GM19025 (cell line): ENCODE results near the gene ERGIC3.

Experiments
- ATAC-seq: cut with Tn5 transposase; IDR thresholded peaks from one replicate; pipeline ENCODE4 v1.9.1; 2021; ENCODE audit warnings: mild to moderate bottlenecking, low read depth, moderate library complexity; ENCODE audit not compliant: unreplicated experiment

ERGIC3 gene

GRCh38 chr20:35595456-35595855 is 53.6 kb downstream of the ERGIC3 start:
- ATAC-seq, result no peak

DNA sequence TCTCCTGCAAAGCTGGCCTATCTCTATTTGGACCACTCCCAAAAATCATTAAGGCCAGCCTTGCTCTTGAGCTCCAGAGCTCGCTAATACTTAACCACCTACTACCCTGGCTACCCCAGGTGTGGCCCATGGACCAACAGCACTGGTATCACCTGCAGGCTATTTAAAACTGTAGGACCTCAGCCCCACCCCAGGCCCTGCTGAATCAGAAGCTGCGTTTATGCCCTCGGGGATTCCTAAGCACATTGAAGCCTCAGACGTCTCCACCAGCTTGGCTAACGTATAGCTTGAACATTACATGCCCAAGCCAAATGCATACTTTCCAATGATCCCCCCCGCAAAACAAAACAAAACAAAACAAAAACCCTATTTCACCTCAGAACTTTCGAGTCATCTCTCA is 54.0 kb downstream of the ERGIC3 start:
- no peak for ATAC-seq

- ATAC-seq, result no peak
Measured at GRCh38 chr20:35597186-35597585, 55.3 kb downstream of the ERGIC3 start.

GRCh38 chr20:35598476-35598875 is 56.6 kb downstream of the ERGIC3 start:
- no peak for ATAC-seq

- ATAC-seq, result no peak
Measured at GRCh38 chr20:35598899-35599775, 57.3 kb downstream of the ERGIC3 start.

DNA sequence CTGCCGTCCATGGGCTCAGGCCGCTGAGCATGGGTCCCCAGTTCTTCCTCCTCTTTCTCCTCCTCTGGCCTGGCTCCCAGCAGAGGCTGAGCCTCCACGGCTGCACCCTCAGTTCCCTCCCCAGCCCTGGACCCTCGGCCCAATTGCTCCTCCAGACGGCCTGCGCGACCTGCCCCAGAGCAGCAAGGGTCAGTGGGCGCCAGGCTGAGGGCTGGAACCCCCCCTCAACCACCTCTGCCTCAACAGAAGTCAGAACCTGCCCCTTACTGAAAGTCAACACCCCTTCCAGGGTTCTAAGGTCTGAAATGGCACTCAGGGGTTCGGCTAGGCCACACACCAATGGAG is 57.9 kb downstream of the ERGIC3 start:
- ATAC-seq, result no peak

GRCh38 chr20:35600176-35600992 is 58.5 kb downstream of the ERGIC3 start:
- no peak for ATAC-seq

DNA sequence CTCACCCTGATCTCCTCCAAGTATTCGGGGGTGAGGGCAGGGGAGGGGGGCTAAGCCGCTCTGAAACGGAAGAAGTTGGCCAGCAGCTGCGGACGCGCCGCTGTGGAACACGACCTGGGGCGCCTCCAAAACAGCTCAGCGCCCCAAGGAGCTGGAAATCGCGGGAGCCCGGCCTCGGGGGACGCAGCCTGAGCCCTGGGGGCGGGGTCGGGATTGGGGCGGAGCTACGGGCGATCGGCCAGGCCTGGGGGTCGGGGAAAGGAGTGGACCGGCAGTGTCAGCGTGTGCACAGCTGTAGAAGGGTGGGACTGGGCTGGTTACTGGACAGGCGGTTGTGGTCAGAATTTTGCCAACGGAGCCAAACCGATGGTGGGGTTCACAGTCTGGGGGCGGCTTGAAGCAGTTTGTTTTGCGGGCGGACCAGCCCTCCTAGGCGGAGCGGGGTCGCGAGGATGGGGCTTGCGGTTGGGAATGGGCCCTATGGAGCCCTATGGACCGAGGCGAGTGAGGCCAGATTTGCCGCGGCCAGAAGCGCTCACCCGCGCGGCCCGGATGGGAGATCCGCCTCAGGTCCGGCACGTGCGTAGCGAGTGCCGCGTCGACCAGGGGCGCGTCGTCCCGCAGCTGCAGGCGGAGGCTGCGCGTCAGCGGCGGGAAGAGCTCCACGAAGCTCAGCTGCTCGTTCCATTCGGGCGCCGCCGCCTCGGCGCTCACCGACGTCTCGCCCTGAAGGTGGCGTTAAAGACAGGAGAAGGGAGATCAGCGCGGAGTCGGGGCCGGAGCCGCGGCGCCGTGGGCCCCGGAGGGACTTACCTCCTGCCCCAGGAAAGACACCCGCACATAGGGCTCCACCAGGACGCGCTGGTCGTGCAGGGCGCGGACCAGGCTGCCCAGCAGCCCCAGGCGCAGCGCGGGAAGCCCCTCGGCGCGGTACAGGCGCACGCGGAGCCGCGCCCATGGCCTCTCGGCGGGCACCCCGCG is 59.4 kb downstream of the ERGIC3 start:
- ATAC-seq, result peak; percentile 72

- no peak for ATAC-seq
Measured at GRCh38 chr20:35601990-35602389, 60.1 kb downstream of the ERGIC3 start.

DNA sequence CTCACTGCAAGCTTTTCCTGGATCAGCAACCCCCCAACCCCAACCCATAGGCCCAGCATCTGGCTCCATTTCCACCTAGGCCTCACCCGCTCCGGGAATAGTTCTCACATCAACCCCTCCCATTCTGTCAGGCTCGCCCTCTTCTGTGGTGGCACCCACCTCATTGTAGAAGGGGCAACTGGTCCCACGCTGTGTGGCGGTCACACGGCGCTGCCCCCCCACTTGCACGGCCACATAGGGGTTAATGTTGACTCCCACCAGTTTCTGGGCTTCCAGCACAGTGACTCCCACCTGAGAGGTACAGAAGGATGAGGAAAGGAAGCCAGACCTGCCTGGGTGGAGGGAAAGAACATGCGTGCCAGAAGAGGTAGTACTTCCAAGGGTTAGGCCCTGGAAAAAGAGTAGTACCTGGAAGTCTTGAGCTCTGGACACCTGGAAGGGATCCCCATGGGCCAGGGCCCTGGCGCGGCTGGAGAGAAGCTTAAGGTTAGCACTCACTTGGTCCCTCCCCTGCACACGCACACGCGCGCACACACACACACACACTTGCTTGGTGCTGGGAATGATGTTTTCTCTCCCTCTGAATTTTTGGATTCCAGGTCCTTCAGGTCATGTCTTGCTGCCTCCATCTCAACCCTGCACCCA is 61.1 kb downstream of the ERGIC3 start:
- ATAC-seq, result no peak

DNA sequence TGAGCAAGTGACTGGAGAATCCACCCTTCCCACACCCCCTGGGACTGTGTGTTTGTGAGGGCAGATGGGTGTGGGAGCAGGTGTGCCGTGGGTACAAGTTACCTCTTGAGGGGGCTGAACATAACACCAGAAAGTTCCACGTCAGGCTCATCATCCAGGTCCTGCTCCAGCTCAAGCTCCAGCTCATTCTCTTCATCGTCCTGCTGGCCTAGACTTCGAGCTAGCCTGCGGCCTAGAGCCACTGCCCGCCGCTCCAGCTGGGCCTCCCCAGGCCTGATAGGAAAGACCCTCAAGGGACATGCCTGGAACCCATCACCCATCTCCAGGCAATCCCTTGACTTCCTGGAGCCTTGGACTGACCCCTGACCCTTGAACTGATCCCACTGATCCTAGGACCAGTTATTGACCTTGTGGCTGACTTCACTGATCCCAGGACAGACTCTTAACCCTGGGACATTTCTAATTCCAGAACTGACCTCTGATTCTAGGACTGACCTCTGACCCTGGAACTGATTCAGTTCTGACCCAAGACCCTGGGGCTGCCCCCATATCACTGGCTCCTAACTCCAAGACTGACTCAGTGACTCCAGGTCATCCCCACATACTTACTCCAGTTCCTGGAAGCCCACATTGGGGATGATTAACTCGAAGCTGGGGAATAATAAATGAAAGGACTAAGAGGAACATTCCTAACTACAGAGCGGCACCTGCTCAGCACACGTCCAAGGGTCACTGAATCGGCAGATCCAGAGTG is 62.0 kb downstream of the ERGIC3 start:
- ATAC-seq, result no peak

DNA sequence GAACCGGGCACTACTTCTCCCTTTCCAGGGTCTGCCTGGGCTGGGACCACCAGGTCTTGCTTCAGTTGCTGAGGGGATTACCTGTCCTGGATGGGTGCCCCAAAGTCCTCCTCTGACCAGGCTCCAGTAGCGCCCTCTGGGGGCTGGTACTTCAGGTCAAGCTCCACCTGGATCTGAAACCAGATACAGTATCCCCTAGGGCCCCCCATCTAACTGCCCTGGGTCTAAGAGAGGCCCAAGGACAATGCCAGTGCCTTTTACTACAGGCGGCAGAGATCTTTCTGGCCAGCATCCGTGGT is 62.5 kb downstream of the ERGIC3 start:
- ATAC-seq, result no peak

GRCh38 chr20:35606127-35606526 is 64.2 kb downstream of the ERGIC3 start:
- no peak for ATAC-seq
